COLO829 (cell line): ENCODE measurements around the gene LSM10.

ENCODE experiments used
- DNase-seq: peaks from one replicate; pipeline ENCODE4 v3.0.0; 2012; ENCODE audit warnings: low spot score

The LSM10 gene

DNA sequence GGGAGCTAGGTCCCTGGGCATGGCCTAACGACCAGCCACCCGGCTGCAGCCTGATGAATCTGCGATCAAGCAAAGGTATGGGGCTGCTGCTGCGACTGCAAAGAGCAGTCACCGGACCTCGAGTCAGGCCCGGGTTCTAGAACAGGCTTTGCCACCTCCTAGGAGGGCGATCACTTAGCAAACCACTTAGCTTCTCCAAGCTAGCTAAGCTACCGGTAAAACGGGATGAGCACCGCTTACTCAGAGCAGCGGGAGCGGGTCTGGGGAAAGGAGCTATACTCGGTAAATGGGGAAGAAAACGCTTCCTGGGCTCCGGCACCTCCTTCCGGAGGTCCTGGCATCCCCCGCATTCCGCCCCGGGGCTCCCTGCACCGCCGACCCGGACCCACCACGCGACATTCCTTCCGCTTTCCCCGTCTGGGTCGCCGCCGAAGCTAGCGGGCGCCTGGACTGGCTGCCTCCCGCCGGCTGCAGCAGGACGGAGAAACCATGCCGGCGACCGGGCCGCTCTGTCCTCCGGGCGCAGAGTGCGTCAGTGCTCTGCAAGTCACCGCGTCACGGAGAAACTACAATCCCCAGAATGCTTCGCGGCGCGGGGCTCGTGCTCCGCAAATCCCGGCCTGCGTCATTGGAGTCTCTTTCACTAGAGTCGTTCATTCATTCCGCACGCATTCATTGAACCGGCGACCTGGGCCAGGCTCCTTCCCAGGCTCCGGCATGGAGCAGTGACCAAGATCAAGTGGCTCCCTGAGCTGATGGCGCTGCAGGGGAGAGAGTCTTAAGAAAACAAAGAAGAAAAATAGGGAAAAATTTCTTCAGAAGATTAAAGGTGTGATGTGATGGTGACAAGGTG, at the start of gene LSM10:
Gene LSM10, minus strand, starts transcription at position 531 of the 853 bp plus-strand sequence. CDS start 3,779 bp downstream, outside the sequence.
- peak; percentile 83 for DNase-seq

DNA sequence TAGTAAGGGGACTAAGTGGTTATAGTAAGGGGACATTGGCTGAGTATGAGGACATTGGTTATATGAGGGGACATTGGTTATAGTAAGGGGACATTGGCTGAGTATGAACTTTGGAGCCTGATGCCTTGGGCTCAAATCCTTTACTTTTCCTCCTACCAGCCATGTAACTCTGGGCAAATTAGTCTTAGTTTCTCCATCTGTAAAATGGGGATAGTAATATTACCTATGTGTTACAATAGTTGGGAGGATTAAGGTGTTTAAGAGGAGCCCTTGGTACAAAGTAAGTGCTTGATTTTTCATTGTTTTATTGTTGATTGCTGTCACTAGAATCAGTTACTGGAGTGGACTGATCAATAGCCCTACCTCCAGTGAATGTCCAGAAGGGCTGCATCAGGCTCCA, 49.7 kb upstream of the LSM10 start:
- DNase-seq = no peak

GRCh38 chr1:36446746-36447145, 49.0 kb upstream of the LSM10 start:
- DNase-seq = no peak

- DNase-seq = no peak
Measured at GRCh38 chr1:36446271-36446670, 48.6 kb upstream of the LSM10 start.

GRCh38 chr1:36443297-36443696, 45.6 kb upstream of the LSM10 start:
- no peak for DNase-seq

GRCh38 chr1:36442337-36442736, 44.6 kb upstream of the LSM10 start:
- DNase-seq = no peak

GRCh38 chr1:36440646-36441045, 42.9 kb upstream of the LSM10 start:
- DNase-seq = no peak

GRCh38 chr1:36440044-36440443, 42.3 kb upstream of the LSM10 start:
- no peak for DNase-seq

GRCh38 chr1:36438715-36439114, 41.0 kb upstream of the LSM10 start:
- no peak for DNase-seq

- DNase-seq = no peak
Measured at GRCh38 chr1:36436821-36437220, 39.1 kb upstream of the LSM10 start.

- DNase-seq = no peak
Measured at GRCh38 chr1:36433102-36433501, 35.4 kb upstream of the LSM10 start.

DNA sequence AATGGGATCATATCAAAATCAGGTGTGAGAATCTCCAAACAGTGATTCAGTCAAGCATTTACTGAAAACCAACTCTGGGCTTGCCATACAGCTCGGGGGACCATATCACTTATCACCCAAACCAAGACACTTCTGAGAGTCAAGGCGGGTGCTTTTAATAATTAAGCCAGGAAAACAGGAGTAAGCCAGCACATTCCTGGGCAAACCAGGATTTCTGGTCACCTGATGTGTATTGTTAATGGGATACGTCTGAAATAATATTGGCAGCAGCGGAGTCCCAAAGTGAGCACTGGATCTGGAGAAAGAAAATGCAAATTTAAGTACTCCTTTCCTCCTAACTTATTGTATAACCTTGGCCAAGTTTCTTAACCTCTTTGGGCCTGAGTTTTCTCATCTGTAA, 34.9 kb upstream of the LSM10 start:
- no peak for DNase-seq

GRCh38 chr1:36425791-36426190, 28.1 kb upstream of the LSM10 start:
- no peak for DNase-seq

GRCh38 chr1:36421649-36422048, 23.9 kb upstream of the LSM10 start:
- no peak for DNase-seq

DNA sequence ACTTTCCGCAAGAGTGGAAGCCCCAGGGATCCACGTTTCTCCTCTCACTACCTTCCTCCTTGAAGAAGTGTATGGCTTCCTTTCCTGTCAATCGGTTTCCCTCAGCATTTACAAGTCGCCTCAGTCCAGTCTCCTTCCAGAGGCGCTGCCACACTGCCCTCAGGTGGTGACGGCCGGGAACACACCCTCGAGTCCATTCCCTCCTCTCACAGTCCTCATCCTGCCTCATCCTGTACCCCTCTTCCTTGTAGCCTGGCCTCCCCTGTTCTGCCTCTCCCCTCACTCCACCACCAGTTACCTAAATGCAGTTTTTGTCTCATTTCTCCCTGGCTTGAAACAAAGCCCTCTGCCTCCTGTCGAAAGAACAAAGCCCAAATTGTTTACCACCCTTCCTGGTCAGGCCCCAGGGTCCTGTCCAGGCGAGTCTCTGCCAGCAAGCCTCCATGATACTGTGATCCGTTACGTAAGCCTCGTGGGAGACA, 23.2 kb upstream of the LSM10 start:
- peak; percentile 61 for DNase-seq

GRCh38 chr1:36420409-36420808, 22.7 kb upstream of the LSM10 start:
- DNase-seq = no peak

DNA sequence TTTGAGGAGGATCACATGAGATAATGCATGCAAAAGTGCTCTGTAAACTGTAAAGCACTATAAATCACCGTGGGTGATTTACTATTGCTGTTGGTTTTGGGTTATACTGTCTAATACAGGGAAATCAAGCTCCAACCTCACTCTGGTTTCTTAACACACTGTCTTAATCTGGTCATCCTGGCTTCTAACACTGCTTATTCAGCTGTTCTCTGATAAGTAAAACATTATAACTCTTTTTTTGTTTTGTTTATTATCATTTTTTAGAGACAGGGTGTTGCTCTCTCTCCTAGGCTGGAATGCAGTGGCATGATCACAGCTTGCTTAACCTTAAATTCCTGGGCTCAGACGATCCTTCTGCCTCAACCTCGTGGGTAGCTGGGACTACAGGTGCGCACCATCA, 21.9 kb upstream of the LSM10 start:
- no peak for DNase-seq

GRCh38 chr1:36419140-36419539, 21.4 kb upstream of the LSM10 start:
- no peak for DNase-seq

- DNase-seq = no peak
Measured at GRCh38 chr1:36417931-36418330, 20.2 kb upstream of the LSM10 start.

GRCh38 chr1:36415661-36416326, 18.1 kb upstream of the LSM10 start:
- DNase-seq = no peak

DNA sequence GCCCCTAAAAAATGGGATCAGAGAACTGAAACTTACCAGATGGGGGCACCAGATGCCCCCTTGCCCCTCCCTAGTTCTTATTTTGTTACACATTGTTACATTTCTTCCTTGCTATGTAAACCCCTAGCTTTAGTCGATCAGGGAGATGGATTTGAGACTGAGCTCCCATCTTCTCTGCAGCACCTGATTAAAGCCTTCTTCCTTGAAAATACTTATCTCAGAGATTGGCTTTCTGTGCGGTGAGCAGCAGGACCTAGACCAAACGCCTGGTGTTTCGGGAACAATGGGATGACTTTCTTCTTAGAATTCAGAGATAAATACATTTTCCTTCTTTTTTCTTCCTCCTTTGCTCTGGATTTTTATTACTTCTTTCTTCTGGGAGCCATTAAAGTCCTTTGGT, 16.7 kb upstream of the LSM10 start:
- DNase-seq = no peak

DNA sequence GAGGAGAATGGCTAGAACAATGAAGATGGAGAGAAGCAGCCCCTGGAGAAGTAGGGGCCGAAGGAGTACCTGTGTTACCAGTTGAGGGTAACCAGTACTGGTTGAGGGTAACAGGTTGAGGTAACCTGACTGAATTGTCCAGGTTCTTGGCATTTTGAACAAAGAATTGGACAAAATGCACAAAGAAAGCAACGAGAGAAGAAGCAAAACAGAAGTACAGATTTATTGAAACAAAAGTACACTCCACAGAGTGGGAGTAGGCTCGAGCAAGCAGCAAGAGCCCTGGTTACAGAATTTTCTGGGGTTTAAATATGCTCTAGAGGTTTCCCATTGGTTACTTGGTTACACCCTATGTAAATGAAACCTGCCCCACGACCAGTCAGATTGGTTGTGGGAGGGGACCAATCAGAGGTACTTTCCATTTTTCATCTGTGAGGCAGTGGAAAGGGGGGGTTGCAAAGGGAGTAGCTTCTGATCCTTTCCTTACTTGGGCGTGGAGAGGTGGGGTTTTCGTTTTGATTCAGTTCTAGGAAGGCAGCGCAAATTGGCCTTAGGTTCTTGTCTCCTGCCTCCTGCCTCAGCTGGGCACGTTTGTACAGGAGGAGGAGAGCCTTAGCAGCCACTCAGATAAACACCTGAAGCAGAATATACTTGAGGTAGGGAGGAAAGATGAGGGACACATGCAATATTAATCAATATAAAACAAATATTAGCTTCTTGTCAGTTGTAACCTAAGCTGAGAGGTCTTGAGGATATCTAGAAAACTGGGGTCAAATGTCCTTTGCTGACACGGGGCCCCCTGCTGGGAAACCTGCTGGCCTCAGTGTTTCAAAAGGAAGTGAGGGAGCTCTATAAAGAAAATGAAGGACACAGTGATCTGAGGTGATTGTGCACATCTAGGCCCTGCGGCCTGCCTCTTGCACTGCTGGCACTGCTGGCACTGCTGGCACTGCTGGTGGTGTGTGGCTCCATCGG, 14.3 kb upstream of the LSM10 start:
- no peak for DNase-seq
